Esophagus squamous epithelium (tissue), 4 donors: Measurements from ENCODE around the gene SELENOM.

Experiments used
- POLR2A ChIP-seq, 4 donors: fragments of 450-650 bp; IDR thresholded peaks; one replicate each; pipeline ENCODE4 v1.6.1; 2017; ENCODE audit warnings: antibody characterized with exemption in 4 of 4, mild to moderate bottlenecking in 4 of 4, moderate library complexity in 3 of 4
- TF ChIP-seq, protein P1 (sequence below), 6 experiments: fragments of 450-650 bp in 4 of 6; fragments of 200-600 bp in 2 of 6; sonication (generic) in 2 of 6; IDR thresholded peaks; one replicate each; pipeline ENCODE4 v1.5.1; 2016 to 2019; ENCODE audit warnings: antibody characterized with exemption in 6 of 6, mild to moderate bottlenecking in 4 of 6, moderate library complexity in 4 of 6

DNA sequence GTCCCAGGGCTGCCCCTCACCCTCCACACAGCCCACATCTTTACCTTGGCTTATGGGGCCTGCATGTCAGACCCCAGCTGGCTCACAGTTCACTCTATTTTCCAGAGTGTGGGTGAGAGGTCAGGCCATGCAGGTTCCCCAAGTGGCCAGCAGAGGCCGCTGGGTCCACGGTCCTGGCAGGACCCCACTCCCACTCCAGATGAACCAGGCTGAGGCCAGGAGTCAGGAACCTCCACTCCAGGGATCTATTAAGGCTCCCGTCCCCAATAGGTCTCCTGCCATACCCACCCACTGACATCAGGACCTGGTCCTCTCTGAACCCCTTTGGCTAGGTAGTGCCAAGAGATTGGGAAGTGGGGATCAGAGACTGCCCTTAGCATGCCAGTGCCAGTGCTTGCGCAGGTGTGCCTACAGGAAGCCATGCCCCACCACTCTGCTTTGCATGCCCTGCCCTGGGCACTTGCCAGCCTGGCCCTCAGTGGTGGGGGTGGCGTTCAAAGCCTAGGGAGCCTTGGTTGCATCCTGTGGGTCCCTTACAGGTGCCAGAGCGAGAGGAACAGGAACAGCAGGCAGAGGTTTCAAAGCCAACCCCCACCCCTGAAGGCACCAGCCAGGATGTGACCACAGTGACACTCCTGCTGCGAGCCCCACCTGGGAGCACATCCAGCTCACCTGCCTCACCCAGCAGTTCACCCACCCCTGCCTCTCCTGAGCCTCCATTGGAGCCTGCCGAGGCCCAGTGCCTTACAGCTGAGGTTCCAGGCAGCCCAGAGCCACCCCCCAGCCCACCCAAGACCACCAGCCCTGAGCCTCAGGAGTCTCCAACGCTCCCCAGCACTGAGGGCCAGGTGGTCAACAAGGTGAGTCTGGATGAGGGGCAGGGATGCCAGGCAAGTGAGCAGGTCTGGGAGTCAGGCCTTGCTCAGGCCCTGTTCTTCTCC is 17.9 kb downstream of the SELENOM start:
- TF ChIP-seq, protein P1, sequence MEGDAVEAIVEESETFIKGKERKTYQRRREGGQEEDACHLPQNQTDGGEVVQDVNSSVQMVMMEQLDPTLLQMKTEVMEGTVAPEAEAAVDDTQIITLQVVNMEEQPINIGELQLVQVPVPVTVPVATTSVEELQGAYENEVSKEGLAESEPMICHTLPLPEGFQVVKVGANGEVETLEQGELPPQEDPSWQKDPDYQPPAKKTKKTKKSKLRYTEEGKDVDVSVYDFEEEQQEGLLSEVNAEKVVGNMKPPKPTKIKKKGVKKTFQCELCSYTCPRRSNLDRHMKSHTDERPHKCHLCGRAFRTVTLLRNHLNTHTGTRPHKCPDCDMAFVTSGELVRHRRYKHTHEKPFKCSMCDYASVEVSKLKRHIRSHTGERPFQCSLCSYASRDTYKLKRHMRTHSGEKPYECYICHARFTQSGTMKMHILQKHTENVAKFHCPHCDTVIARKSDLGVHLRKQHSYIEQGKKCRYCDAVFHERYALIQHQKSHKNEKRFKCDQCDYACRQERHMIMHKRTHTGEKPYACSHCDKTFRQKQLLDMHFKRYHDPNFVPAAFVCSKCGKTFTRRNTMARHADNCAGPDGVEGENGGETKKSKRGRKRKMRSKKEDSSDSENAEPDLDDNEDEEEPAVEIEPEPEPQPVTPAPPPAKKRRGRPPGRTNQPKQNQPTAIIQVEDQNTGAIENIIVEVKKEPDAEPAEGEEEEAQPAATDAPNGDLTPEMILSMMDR (IDR thresholded peaks at IDR 0.05) = peak; percentile 61 to 86 (median 78)
- no peak for TF ChIP-seq POLR2A (IDR thresholded peaks at IDR 0.05)
